ENCODE measurements around the gene CPNE6.

The CPNE6 gene

DNA sequence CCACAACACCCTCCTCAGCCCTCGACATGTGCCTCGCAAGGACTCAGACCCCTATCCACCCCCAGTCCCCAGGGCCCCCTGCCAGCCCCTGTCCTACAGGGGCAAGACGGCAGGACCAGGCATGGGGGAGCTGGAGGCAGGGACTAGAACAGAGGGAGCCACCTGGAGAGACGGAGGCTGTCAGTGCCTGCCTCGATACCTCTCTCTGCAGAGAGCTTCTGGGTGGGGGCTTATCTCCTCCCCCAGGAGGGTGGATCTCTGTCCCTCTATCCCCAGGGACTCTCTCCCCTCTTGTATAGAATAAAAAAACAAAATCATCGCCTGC, 2.0 kb upstream of the CPNE6 start:
- no peak for DNase-seq (ENCODE audit: low read depth)

DNA sequence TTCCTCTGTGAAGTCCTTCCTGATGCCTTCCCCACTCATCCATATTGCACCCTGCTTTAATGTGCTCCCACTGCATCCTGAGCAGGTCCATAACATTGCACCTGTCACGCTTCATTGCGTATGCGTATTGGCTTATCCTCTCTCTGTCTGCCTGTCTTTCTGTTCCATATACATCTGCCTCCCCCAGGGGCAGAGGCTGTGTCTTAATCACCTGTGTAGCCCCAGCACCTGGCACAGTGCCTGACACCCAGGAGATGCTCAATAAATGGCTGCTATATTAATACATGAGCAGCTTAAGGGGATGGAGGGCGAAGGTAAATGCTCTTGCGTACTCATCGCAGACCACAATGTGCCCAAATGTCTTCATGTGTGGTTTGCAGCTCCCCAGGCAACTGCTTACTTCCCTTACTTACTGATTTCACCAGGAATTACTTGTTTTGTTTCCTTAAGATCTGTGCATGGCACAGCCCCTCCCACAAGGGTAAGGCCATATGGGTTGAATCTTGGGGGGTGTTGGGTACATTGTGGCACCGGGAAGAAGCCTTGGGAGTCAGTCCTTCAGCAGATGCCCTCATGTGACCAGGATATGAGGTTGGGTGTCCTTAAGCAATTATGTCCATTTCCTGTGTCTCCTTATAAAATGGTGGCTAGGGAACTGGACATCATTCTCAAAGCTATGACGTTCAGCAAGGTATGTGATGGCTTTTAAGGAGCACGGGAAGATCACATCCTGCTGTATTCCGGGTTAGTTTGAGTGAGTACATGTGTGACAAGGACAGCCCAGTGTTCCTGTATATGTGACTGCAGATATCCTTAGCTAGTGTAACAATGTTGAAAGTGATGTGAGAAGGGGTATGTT, 848 bp upstream of the CPNE6 start:
- no peak for DNase-seq (ENCODE audit: low read depth)

DNA sequence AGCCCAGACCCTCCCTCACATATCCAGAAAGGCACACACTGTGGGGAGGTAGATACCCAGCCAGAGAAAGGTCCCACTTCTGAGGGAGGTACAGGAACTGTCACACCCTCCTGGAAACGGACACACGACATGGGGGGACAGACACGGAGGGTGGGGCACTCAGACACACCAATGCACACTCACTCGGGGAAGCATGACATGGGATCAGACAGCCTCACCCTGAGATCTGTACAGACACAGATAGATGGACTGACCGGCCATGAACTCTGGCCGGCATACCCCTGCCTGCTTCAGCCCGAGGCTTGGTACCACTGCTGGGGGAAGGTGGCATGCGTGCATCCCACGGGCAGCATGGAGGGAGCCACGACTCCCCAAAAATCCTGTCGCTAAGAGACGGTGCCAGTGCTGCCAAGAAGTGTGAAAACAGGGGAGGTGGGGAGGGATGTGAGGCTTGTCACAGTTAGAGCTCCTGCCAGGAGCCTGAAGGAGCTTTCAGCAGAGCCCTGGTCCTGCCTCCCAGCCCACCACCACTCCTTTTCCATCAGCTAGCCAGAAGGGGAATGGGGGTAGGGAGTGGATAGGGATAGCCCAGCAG, 571 bp downstream of the CPNE6 start:
- no peak for DNase-seq (ENCODE audit: low read depth)

DNA sequence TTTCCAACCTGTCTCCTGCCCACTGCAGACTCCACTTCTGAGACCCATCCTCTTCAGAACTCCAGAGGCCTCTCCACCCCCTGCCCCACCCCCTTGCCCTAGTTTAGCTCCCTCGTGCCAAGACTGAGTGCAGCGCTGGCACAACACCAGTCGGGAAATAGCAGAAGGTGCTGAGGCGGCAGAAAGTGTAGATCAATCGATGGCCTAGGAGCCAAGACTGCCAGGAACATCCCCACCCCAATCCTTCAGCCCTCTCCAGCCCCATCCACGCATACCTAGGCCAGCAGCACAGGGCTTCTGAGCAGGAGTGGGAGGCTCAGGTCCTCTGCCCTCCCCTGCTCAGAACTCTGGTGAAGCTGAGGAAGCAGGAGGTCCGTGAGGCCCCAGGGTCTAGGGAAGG, 1.1 kb downstream of the CPNE6 start:
- no peak for DNase-seq (ENCODE audit: low read depth)

DNA sequence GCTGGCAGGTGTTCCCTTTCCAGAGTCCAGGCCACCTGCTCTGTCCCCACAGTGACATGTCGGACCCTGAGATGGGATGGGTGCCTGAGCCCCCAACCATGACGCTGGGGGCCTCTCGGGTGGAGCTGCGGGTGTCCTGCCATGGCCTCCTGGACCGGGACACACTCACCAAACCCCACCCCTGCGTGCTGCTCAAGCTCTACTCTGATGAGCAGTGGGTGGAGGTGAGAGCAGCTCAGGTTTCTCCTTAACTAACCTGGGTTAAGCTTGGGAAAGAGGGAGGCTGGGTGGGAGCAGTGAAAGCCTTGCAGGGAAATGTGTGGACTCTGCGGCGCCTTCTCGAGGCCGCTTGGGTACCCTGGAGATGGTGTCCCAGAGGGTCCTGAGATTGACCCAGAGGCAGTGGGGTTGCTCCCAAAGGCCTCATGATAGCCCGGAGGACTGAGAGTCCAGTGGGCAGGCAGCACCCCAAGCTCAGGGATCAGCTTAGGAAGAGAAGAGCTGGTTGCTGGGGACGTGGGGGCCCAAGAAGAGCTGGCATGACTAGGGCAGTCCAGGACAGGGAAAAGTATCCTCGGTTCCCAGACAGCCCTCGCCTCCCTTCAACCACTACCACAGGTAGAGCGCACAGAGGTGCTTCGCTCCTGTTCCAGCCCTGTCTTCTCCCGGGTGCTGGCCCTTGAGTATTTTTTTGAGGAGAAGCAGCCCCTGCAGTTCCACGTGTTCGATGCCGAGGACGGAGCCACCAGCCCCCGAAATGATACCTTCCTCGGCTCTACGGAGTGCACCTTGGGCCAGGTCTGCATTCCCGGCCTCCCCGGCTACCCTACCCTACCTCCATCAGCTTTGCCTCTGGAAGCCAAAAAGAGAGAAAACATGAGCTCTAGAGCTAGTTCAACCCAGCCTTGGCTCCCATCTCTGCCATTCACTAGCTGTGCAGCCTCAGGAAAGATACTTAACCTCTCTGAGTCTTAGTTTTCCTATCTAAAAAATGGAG, 1.8 kb downstream of the CPNE6 start:
- no peak for DNase-seq (ENCODE audit: low read depth)

DNA sequence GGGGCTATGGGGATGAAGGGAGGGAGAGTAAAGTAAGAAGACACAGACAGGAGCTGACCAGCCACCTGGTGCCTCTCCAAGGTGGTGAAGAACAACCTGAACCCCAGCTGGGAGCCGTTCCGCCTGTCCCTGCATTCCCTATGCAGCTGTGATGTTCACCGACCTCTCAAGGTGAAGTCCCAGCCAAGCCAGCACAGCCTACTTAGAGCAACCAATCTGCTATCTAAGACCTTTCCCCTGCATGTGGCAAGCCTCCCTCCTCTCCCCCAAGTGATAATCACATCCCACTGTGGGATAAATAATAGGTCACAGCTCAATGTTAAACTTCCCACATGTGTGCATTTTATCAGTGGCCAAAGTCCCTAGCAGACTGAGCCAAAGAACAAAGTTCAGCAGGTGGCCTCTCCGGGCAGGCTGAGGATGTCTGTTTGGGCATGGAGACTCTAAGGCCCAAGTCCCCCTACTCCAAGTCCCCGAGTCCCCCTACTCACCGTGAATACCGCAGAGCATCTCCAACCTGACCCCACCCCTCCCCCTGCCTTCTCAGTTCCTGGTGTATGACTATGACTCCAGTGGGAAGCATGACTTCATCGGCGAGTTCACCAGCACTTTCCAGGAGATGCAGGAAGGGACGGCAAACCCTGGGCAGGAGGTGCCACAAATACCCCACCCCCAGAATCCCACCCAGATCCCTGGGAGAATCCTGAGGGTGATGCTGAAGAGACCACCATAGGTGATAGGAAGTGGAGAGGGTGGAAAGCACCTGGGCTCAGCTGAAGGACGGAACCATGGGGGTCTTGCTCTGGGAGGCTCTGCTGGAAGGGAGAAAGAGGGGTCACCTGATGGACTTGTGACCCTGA, 3.5 kb downstream of the CPNE6 start:
- DNase-seq (ENCODE audit: low read depth), result no peak

DNA sequence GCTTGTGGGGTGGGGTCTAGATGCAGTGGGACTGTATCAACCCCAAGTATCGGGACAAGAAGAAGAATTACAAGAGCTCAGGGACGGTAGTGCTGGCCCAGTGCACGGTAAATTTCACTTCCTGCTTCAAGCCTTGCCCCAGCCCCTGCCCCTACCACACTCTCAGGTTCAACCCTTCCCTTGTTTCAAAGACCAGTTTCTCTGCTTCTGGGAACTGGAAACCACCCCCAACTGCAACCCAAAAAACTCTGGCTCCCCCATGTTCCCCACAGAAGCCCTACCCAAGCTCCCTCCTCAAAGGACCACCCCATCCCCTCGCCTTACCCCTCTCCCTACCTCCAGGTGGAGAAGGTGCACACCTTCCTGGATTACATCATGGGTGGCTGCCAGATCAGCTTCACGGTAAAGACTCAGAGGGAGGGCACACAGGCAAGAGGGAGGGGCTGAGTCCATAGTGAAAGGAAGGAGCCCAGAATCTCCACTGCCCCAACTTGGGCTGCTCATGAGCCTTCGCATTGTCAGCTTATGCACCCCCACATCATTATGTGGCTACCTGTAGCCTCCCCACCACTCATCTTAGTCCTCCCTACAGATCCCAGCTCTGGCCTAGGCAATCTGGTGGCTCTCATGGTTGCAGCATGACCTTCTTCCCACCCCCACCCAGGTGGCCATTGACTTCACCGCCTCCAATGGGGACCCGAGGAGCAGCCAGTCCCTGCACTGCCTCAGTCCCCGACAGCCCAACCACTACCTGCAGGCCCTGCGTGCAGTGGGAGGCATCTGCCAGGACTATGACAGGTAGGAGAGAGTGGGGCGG, 4.3 kb downstream of the CPNE6 start:
- no peak for DNase-seq (ENCODE audit: low read depth)

DNA sequence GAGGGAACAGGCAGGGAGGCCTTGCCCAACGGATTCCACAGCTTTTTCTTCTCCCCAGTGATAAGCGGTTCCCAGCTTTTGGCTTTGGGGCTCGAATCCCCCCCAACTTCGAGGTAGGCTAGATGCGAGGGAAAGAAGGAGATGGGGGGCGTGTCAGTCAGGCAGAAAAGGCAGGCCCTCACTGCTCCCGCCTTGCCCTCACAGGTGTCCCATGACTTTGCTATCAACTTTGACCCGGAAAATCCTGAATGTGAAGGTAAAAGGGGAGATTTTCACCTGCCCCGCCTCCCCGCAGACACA, 4.9 kb downstream of the CPNE6 start:
- DNase-seq (ENCODE audit: low read depth), result no peak

DNA sequence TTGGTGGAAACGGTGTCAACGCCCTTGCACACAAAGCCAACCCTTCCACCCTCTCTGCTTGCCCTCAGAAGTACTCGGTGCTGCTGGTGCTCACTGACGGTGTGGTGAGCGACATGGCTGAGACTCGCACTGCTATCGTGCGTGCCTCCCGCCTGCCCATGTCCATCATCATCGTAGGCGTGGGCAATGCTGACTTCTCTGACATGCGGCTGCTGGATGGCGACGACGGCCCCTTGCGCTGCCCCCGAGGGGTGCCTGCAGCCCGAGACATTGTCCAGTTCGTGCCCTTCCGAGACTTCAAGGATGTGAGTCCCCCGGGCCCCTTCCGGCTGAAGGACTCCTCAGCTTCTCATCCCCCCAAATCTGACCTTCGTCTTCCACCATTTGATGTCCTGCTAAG, 5.7 kb downstream of the CPNE6 start:
- no peak for DNase-seq (ENCODE audit: low read depth)

DNA sequence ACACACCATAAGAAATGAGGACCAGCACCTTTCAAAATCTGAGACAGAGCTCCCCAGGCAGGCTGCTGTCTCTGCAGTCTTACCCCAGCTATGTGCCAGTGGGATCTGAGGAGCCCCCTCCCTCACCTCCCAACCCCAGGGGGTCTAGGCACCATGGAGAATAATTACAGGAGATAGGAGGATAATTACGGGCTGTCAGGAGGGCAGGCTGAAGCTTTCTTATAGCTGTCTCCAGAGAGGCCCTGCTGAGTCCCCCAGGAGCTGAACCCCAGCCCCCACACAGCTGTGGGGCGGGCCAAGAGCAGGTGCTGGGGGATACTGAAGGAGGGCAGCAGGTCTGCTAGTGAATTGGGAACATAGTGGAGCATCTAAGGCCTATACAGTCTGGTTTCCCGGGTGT, 6.8 kb downstream of the CPNE6 start:
- no peak for DNase-seq (ENCODE audit: low read depth)

DNA sequence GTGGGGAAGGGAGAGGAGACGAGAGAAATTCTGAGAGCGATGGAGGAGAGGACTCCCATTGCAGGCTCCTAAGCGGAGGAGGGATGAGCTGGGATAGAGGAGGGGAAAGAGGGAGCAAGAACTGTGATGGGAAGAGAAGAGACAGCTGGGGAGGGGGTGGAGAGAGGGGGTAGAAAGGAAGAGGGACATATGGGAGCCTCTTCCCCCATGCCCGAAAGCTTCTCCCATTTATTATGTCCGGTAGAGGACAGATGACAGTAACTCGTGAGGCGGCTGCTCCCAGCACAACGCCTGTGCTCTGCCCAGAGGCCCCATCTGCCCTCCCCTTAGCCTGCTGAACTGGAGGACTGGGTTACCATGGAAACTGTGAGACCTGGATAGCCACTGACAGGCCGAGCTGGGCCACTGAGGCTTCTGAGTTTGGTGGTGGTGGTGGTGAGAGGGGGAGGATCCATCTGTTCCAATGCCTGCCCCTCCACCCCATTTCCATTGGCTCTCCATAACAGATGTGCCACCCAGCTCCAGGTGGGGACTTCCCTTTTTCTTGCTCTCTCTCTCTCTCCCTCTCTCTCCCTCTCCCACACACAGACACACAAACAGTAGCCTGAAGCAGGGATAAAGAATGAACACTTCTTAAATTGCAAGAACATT, 8.3 kb downstream of the CPNE6 start:
- no peak for DNase-seq (ENCODE audit: low read depth)

DNA sequence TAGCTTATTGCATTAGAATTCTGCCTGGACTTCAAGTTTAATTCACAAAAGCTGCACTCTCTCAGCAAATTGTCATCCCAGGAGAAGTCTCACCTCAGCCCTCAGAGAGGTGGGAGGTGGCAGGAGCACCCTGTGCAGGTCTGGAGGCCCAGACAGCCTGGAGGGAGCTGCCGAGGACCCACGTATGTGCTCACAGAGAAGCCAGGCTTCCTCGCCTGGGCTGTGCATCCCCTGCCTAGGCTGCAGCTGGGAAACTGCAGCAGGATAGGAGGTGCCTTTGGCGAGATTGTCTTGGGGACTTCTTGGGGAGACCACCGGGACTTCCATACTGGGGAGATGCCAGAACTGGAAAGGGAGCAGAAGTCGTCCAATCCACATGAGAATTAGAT, 8.8 kb downstream of the CPNE6 start:
- no peak for DNase-seq (ENCODE audit: low read depth)

DNA sequence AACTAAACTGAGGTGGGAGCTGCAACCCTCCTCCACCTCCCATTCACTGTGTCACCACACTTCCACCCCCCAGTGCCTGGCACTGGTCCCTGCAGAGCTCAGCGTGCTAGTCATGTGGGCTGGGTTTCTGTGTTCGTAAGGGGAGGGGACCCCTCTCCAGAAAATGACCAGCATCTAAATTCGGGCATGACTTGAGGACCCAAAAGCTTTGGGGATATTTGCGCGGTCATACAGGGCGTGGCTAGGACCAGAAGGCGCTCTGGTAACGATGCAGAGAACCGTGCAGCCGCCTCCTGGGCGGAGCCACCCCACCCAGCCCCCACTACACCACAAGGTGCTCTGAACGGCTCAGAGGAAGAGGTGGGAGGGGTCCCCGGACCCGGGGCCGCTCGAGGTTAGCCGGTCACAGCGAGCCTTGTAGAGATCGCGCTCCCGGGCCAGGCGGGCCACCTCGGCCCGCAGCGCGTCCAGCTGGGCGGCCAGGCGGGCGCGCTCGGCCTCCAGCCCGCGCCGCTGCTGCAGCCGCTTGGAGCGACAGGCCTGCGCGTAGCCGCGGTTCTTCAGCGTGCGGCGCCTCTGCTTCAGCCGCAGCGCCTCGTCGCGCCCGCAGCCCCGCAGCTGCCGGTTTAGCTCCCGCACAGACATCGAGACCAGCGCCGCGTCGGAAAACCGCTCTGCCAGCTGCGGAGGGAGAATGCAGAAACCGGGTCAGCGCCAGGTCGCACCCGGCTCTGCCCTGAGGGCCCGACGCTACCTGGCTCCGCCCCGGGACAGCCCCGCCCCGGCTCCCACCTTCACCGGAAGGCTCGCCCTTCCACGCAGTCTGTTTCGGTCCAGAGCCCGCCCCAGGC, 9.8 kb downstream of the CPNE6 start:
- DNase-seq (ENCODE audit: low read depth), result peak; percentile 49

DNA sequence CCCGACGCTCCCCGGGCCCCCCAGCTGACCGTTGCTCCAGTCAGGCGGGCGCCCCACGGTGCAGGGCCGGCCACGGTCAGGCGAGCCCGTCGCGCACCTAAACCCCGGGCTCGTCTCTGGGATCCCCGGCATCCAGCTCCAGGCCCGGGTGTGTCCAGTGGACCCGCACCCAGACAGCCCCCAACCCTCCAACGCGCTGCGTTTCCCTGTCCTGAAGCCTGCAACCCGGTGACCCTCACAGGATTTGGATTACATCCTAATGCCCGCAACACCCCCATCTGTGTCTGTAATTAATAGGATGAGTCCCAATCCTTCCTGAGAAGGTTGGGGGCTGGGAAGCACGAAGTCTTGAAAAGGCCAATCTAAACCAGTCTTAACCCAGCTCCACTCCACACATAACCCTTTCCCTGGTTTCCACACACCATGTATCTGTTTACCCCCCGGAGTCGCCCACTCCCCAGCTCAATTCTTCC, 10.4 kb downstream of the CPNE6 start:
- DNase-seq (ENCODE audit: low read depth), result no peak

DNA sequence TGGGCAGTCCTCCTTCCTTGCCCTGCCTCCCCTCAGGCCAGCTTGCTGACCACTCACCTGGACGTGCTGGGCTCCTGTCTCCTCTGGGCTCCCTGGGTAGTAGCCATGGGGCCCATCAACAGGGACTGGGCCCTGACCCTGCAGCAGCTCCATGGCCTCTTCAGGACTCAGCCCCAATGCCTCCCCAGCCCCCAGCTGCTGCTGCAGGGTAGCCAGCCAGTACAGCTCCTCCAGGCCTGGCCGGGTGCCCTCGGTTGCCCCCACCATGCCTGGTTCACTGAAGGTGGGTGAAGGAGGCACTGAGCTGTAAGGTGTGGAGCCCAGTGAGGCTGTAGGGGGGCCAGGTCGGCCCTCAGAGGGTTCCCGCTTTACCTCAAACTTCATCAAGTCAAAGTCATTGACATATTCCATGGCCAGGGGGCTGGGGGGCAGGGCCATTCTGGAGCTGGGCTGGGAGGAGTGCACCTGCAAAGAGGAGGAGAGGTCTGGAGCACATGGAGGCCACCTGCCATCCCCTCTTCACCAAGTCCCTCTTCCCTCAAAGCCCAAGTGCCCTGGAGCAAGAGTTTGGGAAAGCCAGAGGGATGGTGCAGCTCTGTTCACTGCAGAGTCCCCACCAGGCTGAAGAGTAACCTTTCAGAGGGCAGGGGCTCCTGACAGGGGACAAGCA, 11.2 kb downstream of the CPNE6 start:
- no peak for DNase-seq (ENCODE audit: low read depth)

DNA sequence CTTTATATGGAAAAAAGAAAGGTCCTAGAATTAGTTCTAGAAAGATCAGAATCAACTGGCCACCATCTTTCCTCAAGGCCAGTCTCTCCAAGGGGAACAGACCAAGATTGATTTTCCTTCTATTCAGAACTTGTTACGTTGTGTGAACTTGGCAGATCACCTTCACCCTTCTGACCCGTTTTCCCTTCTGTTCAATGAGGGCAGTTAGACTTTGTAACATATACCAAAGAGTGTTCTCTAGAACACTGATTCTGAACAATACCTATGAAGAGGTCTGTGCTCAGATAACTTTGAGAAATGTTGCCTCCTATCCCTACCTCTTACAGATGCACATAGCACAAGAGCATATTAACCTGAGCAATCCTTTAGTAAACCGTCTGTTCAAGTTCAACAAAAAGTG, 12.1 kb downstream of the CPNE6 start:
- no peak for DNase-seq (ENCODE audit: low read depth)

DNA sequence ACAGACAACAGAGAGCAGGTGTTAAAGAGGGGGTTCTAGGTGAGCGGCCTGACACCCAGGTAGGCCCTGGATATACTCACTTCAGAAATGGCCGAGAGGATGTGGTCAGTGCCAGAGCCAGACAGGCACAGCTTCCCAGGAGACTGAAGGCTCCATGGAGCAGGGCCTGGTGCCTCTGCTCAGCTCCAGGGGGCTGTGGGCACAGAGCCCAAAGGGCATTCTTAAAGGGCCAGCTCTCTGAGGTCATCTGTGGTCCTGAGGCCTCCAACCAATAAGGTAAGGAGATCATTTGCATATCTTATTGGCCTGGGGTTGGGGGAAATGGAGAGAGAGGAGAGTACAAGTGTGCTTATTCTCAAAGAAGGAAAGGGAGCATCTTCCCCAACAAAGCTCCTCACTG, 13.1 kb downstream of the CPNE6 start:
- no peak for DNase-seq (ENCODE audit: low read depth)

DNA sequence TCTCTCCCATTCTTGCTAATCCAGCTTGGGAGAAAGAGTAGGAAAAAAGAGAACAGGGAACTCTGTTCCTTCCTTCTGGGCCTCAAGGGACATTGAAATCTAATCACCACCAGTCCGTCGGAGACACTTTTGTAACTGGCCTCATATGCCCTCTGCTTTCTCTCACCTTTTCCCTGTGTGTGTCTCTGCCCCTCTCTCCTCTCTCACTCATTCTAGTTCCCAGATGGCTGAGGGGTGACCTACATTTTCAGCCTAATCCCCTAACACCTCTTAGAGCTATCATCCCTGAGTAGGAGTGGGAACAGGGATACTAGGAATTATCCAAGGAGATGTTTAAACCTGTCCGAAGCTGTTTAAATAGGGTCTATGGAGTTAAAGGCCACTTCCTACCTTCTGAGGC, 13.9 kb downstream of the CPNE6 start:
- DNase-seq (ENCODE audit: low read depth), result no peak

Measured in activated gamma-delta T cell treated with anti-CD3 and anti-CD28 coated beads, Interleukin-2, amount 50 U/mL, for 16 hours (primary cell).